CD8-positive, alpha-beta memory T cell (primary cell): ENCODE data around the gene LGALS9B. TPM values are rescaled to one million over a fixed set of nuclear protein-coding genes. Genes with fewer than 3 reads are reported as not detected.
"Not testable (repeated sequence)": the region's sequence is repeated elsewhere in the genome, so short reads cannot be mapped to it uniquely, and the experiment has no call there.

ENCODE experiments used
- CTCF ChIA-PET: fragments of 350-600 bp; sonication (Branson Sonifier 250); formaldehyde crosslinking; loops from one replicate; lab custom pipeline; 2021; ENCODE audit warnings: antibody characterized with exemption; lab: Charles Lee
- POLR2A ChIA-PET: fragments of 350-600 bp; sonication (Branson Sonifier 250); formaldehyde crosslinking; loops from one replicate; lab custom pipeline; 2021; ENCODE audit warnings: antibody characterized with exemption; lab: Charles Lee
- DNase-seq, 5 donors: peaks; one replicate each; pipeline versions ENCODE4 v3.0.0 to v3.0.0-alpha.2; 2020 to 2022; ENCODE audit warnings: mixed read lengths in 1 of 5
- H3K27ac ChIP-seq: one replicate; pipeline ENCODE4 v1.7.0; 2013; ENCODE audit warnings: low read depth, mild to moderate bottlenecking, low read length, moderate library complexity
- H3K27me3 ChIP-seq: 2 replicates; pipeline ENCODE4 v1.7.0; 2013; ENCODE audit warnings: low read length, mild to moderate bottlenecking; ENCODE audit not compliant: insufficient read depth, poor library complexity, severe bottlenecking
- H3K36me3 ChIP-seq: 2 replicates; pipeline ENCODE4 v1.7.0; 2013; ENCODE audit warnings: mild to moderate bottlenecking, low read length, moderate library complexity; ENCODE audit not compliant: insufficient read depth
- H3K4me1 ChIP-seq: 2 replicates; pipeline ENCODE4 v1.7.0; 2013; ENCODE audit warnings: mild to moderate bottlenecking, low read length, moderate library complexity; ENCODE audit not compliant: insufficient read depth
- H3K4me3 ChIP-seq: 2 replicates; pipeline ENCODE4 v1.7.0; 2013; ENCODE audit warnings: mild to moderate bottlenecking, low read length
- H3K9me3 ChIP-seq: 2 replicates; pipeline ENCODE4 v1.7.0; 2013; ENCODE audit warnings: mild to moderate bottlenecking, low read length
- H3K27ac Mint-ChIP-seq, 8 donors: one replicate each; pipeline ENCODE4 v1.8.0; 2020 to 2021; ENCODE audit warnings: mixed read lengths in 8 of 8, mild to moderate bottlenecking in 6 of 8, inconsistent platforms in 3 of 8, moderate library complexity in 3 of 8
- H3K27me3 Mint-ChIP-seq, 2 donors: one replicate each; pipeline ENCODE4 v1.8.0; 2020 to 2021; ENCODE audit warnings: mixed read lengths in 2 of 2, mild to moderate bottlenecking in 1 of 2, moderate library complexity in 1 of 2
- H3K36me3 Mint-ChIP-seq, 3 donors: one replicate each; pipeline ENCODE4 v1.8.0; 2020 to 2021; ENCODE audit warnings: mixed read lengths in 3 of 3, inconsistent platforms in 1 of 3, mild to moderate bottlenecking in 1 of 3
- H3K4me1 Mint-ChIP-seq, 3 donors: one replicate each; pipeline ENCODE4 v1.8.0; 2020 to 2021; ENCODE audit warnings: mixed read lengths in 3 of 3, inconsistent platforms in 1 of 3, mild to moderate bottlenecking in 1 of 3
- H3K4me3 Mint-ChIP-seq, 7 donors: one replicate each; pipeline ENCODE4 v1.8.0; 2020 to 2021; ENCODE audit warnings: mixed read lengths in 7 of 7, mild to moderate bottlenecking in 6 of 7, moderate library complexity in 4 of 7, inconsistent platforms in 2 of 7
- H3K9me3 Mint-ChIP-seq, 5 donors: one replicate each; pipeline ENCODE4 v1.8.0; 2020 to 2022; ENCODE audit warnings: mixed read lengths in 5 of 5, mild to moderate bottlenecking in 3 of 5, moderate library complexity in 2 of 5, inconsistent platforms in 1 of 5
- polyA plus RNA-seq: library from polyadenylated mRNA; unstranded; fragments of 300-500 nt; fragmentation: Illumina TruSeq; gene quantifications from one replicate; pipeline ENCODE4 v1.2.3, GENCODE V29; 2021
- total RNA-seq, 2 experiments: library from RNA; stranded (reverse); gene quantifications; one replicate each; pipeline ENCODE4 v1.2.3, GENCODE V29; 2021

Gene LGALS9B
- not detected for total RNA-seq
- not detected for polyA plus RNA-seq

DNA sequence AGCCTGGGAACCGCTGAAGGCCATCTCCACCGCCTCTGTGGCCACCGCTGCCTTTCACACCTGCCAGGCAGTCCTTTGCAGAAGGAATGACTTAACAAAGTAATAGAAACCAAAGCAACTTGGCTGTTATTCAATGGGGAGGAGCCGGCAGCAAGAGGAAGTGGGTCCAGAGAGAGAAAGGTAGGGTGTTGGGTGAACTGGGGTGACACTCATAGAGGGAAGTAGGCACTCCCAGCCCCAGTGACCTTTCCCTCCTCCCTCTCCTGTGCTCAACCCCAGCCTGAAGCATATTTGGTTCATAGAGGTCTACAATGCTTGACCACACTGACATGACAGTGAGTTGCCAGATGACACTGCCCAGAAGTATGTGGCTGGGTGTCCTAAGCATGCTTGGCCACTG lies at the start of gene LGALS9B:
Gene LGALS9B (minus strand): TSS at position 93 of the 400 bp plus-strand sequence. CDS start 69 bp downstream, at position 24.
- POLR2A ChIA-PET, H3K4me3 ChIP-seq, H3K36me3 Mint-ChIP-seq, H3K27ac ChIP-seq, H3K27me3 Mint-ChIP-seq, CTCF ChIA-PET, DNase-seq, H3K36me3 ChIP-seq, H3K9me3 Mint-ChIP-seq, H3K4me1 Mint-ChIP-seq, H3K4me1 ChIP-seq, H3K27me3 ChIP-seq, H3K9me3 ChIP-seq: not testable (repeated sequence)
- peak within 1 kb of the TSS in 3 of 7 donors; percentile 31 to 63 (median 50) for H3K4me3 Mint-ChIP-seq
- H3K27ac Mint-ChIP-seq: peak within 1 kb of the TSS in 1 of 8 donors; percentile 84

GRCh38 chr17:20516986-20517385 lies 49.6 kb upstream of the LGALS9B start:
- H3K4me3 Mint-ChIP-seq, H3K4me3 ChIP-seq, H3K36me3 ChIP-seq, H3K36me3 Mint-ChIP-seq, H3K4me1 ChIP-seq, H3K9me3 ChIP-seq, H3K27me3 Mint-ChIP-seq, H3K9me3 Mint-ChIP-seq, H3K27ac ChIP-seq, POLR2A ChIA-PET, DNase-seq, H3K27me3 ChIP-seq, H3K4me1 Mint-ChIP-seq, CTCF ChIA-PET: not testable (repeated sequence)
- peak overlapping the region in 1 of 8 donors; percentile 64 for H3K27ac Mint-ChIP-seq

DNA sequence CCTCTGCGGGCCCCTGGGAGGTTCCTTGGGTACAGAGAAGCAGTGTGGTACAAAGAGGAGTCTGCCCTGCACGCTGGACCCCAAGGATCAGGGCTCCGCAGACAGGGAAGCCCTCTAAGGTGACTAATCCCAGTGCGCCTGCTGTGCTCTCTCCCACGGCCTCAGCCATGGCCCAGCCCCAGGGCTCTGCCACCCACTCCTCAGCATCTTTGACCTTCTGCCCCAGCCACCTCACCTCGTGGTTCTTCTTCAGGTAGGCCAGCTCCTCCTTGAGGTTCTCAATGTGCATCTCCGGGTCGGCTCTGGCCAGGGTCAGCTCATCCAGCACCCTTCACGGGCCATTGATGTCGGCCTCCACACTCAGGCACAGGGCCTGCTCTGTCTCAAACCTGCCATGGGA lies 47.8 kb upstream of the LGALS9B start:
- DNase-seq, H3K4me1 ChIP-seq, H3K27ac ChIP-seq, H3K9me3 ChIP-seq, H3K36me3 ChIP-seq, H3K27ac Mint-ChIP-seq, POLR2A ChIA-PET, H3K4me3 ChIP-seq, H3K4me3 Mint-ChIP-seq, H3K27me3 Mint-ChIP-seq, CTCF ChIA-PET, H3K27me3 ChIP-seq, H3K4me1 Mint-ChIP-seq, H3K9me3 Mint-ChIP-seq, H3K36me3 Mint-ChIP-seq: not testable (repeated sequence)

GRCh38 chr17:20513539-20513938 lies 46.2 kb upstream of the LGALS9B start:
- H3K36me3 ChIP-seq, H3K9me3 ChIP-seq, H3K27me3 Mint-ChIP-seq, H3K27me3 ChIP-seq, H3K4me1 Mint-ChIP-seq, DNase-seq, H3K4me3 Mint-ChIP-seq, H3K27ac ChIP-seq, H3K36me3 Mint-ChIP-seq, H3K27ac Mint-ChIP-seq, H3K9me3 Mint-ChIP-seq, CTCF ChIA-PET, H3K4me3 ChIP-seq, H3K4me1 ChIP-seq, POLR2A ChIA-PET: not testable (repeated sequence)

GRCh38 chr17:20512378-20512777 lies 45.0 kb upstream of the LGALS9B start:
- H3K4me3 Mint-ChIP-seq, POLR2A ChIA-PET, H3K36me3 Mint-ChIP-seq, H3K27me3 Mint-ChIP-seq, H3K27ac ChIP-seq, DNase-seq, CTCF ChIA-PET, H3K36me3 ChIP-seq, H3K27ac Mint-ChIP-seq, H3K4me3 ChIP-seq, H3K27me3 ChIP-seq, H3K9me3 ChIP-seq, H3K9me3 Mint-ChIP-seq, H3K4me1 ChIP-seq, H3K4me1 Mint-ChIP-seq: not testable (repeated sequence)

- H3K27ac ChIP-seq, H3K27me3 ChIP-seq, POLR2A ChIA-PET, H3K9me3 ChIP-seq, H3K27ac Mint-ChIP-seq, H3K27me3 Mint-ChIP-seq, H3K4me3 ChIP-seq, H3K36me3 Mint-ChIP-seq, H3K4me1 Mint-ChIP-seq, H3K4me1 ChIP-seq, DNase-seq, H3K36me3 ChIP-seq, H3K4me3 Mint-ChIP-seq, H3K9me3 Mint-ChIP-seq, CTCF ChIA-PET: not testable (repeated sequence)
Observed at GRCh38 chr17:20511778-20512177, 44.4 kb upstream of the LGALS9B start.

- H3K27me3 ChIP-seq, H3K4me3 Mint-ChIP-seq, CTCF ChIA-PET, H3K4me1 Mint-ChIP-seq, H3K4me1 ChIP-seq, POLR2A ChIA-PET, H3K4me3 ChIP-seq, H3K27ac ChIP-seq, H3K9me3 Mint-ChIP-seq, H3K9me3 ChIP-seq, H3K27ac Mint-ChIP-seq, H3K36me3 ChIP-seq, H3K36me3 Mint-ChIP-seq, H3K27me3 Mint-ChIP-seq, DNase-seq: not testable (repeated sequence)
Observed at GRCh38 chr17:20505333-20505732, 38.0 kb upstream of the LGALS9B start.

- H3K9me3 Mint-ChIP-seq, POLR2A ChIA-PET, H3K27me3 Mint-ChIP-seq, H3K4me3 Mint-ChIP-seq, H3K36me3 Mint-ChIP-seq, H3K4me3 ChIP-seq, H3K27me3 ChIP-seq, H3K27ac ChIP-seq, H3K4me1 Mint-ChIP-seq, CTCF ChIA-PET, H3K9me3 ChIP-seq, DNase-seq, H3K27ac Mint-ChIP-seq, H3K36me3 ChIP-seq, H3K4me1 ChIP-seq: not testable (repeated sequence)
Observed at GRCh38 chr17:20504388-20505066, 37.2 kb upstream of the LGALS9B start.

- H3K9me3 Mint-ChIP-seq, H3K27me3 ChIP-seq, H3K4me3 Mint-ChIP-seq, POLR2A ChIA-PET, H3K27ac ChIP-seq, H3K4me3 ChIP-seq, H3K27ac Mint-ChIP-seq, CTCF ChIA-PET, H3K4me1 ChIP-seq, H3K27me3 Mint-ChIP-seq, H3K36me3 Mint-ChIP-seq, DNase-seq, H3K9me3 ChIP-seq, H3K36me3 ChIP-seq, H3K4me1 Mint-ChIP-seq: not testable (repeated sequence)
Observed at GRCh38 chr17:20501896-20502295, 34.6 kb upstream of the LGALS9B start.
